ENCODE measurements around the gene TRAPPC12.
"Not testable (repeated sequence)": the region's sequence is repeated elsewhere in the genome, so short reads cannot be mapped to it uniquely, and the experiment has no call there.

TRAPPC12 gene

DNA sequence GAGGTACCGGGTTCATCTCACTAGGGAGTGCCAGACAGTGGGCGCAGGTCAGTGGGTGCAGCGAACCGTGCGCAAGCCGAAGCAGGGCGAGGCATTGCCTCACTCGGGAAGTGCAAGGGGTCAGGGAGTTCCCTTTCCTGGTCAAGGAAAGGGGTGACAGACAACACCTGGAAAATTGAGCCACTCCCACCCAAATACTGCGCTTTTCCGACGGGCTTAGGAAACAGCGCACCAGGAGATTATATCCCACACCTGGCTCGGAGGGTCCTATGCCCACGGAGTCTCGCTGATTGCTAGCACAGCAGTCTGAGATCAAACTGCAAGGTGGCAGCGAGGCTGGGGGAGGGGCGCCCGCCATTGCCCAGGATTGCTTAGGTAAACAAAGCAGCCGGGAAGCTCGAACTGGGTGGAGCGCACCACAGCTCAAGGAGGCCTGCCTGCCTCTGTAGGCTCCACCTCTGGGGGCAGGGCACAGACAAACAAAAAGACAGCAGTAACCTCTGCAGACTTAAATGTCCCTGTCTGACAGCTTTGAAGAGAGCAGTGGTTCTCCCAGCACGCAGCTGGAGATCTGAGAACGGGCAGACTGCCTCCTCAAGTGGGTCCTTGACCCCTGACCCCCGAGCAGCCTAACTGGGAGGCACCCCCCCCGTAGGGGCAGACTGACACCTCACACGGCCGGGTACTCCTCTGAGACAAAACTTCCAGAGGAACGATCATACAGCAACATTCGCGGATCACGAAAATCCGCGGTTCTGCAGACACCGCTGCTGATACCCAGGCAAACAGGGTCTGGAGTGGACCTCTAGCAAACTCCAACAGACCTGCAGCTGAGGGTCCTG, 9.9 kb upstream of the TRAPPC12 start:
- DNase-seq = not testable (repeated sequence)

DNA sequence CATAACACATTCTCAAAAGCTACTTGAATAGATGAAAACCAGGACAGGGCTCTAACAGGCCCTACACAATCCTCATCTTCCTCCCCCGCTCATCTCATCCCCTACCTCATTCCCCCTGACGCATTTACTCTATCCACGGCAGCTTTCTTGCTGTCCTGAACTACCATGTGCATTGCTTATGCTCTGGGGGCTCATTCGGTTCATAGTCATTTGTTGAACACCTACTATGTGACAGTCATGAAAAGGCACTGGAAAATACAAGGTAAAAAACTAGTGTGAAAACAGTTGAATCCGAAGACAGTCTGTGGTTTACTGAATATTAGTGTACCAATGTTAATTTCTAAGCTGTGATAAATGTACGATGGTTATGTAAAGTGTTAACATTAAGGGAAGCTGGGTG, 2.7 kb upstream of the TRAPPC12 start:
- DNase-seq = no peak

DNA sequence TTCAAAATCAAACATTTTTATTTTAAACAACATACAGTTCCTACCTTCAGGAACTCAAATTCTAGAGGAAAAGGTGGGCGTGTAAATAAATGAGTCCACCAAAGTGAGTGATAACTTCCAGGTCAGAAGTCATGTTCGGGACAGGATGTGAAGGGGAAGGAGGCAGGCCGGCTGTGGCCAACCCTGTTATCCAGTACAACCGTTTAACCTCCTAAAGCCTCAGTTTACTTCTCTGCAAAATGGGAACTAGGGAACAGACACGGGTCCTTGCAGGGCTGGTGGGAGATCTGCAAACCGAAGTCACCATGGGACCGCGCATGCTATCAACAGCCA, 2.2 kb upstream of the TRAPPC12 start:
- DNase-seq = peak in 1 of 2 donors; percentile 46

DNA sequence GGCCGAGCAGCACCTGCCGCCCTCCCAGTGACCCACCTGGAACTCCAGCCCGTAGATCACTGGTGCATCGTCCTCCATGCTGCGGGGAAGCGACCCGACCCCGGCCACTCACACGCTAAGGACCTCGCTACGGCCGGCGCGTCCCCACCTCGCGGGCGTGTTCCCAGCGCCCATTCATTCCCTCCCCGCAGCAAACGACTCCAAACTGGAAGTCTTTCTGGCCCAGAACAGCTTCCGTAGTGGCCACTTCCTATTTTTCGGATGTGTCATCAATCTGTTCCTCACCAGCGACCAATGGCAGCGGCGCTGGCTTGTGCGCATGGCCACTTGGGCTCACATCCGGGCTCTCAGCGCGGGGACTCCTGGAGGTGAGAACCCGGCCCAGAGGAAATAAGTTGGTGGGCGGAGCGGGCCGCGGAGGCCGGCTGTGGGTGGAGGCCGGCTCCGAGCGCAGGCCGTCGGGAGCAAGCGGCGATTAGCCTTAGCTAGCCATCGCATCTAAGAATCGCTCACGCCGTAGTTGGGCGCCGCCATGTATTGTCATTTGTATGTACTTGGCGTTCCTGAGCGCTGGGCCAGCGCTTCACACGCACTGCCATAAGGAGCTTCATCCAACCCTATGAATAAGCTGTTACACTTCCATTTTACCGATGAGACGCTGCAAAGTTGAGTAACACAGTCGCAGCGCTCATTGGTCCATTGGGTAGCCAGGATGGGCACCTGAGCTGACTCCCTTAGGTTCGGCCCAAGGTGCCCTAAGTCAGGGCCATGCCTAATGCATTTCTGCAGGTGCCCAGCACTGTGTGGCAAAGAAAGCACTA, 1.7 kb upstream of the TRAPPC12 start, which contains the start of gene EIPR1:
EIPR1 (minus strand) TSS at position 207 of the 821 bp plus-strand sequence; CDS start at position 78, 129 bp downstream.
- DNase-seq = peak; percentile 93 to 95

DNA sequence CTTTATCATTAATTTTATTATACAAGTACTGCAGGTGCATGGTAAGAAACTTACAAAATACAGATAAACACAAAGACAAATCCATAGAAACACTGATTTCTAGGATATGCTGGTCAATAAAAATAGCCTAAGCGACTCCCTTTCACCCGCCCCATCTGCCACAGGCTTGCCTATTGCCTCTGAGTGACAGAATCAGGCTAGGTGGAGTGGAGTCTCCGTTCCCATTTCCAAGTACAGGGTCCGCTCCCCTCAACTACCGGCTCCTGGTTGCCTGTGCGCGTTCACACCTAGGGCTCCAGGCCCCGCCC, 201 bp upstream of the TRAPPC12 start:
- DNase-seq = no peak

DNA sequence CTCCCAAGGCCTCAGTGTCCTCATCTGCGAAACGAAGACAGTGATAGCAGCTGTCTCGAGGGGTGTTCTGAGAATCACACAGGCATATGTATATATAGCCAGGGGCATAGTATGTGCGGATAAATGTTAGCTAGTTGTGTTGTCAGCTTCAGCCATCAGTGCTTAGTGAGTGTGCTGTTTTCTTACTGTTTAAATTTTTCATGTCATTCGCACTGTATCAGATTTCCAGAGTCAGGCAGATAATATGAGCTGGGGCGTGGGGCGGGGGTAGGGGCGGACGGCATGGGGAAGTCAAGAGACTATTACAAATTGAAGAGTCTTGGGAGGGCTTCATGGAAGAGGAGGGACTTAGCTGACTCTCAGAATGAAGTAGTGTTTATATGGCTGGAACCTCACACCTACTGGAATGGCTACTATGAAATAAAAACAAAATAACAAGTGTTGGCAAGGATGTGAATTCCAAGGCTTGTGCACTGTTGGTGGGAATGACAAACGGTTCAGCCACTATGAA, 7.0 kb downstream of the TRAPPC12 start:
- no peak for DNase-seq

DNA sequence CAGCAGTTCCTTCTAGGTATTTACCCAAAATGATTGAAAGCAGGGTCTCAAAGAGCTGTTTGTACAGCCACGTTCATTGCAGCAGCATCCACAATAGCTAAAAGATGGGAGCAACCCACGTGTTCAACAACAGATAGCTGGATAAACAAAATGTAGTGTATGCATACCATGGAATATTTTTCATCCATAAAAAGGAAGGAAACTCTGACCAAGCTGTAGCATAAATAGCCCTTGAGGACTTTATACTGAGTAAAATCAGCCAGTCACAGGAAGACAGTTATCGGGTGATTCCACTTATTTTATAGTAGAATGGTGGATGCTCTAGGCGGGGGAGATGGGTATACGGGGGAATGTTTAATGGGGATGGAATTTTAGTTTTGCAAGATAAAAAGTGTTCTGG, 7.5 kb downstream of the TRAPPC12 start:
- DNase-seq = no peak

DNA sequence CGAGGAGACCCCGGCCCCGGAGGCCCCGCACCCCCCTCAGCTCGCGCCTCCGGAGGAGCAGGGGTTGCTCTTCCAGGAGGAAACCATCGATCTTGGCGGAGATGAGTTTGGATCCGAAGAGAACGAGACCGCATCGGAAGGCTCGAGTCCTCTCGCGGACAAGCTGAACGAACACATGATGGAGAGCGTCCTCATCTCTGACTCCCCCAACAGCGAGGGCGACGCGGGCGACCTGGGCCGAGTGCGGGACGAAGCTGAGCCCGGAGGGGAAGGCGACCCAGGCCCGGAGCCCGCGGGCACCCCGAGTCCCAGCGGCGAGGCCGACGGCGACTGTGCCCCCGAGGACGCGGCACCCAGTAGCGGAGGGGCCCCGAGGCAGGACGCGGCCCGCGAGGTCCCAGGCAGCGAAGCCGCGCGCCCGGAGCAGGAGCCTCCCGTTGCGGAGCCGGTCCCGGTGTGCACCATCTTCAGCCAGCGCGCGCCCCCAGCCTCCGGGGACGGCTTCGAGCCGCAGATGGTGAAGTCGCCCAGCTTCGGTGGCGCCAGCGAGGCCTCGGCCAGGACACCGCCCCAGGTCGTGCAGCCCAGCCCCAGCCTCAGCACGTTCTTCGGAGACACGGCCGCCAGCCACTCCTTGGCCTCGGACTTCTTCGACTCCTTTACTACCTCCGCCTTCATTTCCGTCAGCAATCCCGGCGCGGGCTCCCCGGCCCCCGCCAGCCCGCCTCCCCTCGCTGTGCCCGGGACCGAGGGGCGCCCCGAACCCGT, 8.3 kb downstream of the TRAPPC12 start:
- no peak for DNase-seq

DNA sequence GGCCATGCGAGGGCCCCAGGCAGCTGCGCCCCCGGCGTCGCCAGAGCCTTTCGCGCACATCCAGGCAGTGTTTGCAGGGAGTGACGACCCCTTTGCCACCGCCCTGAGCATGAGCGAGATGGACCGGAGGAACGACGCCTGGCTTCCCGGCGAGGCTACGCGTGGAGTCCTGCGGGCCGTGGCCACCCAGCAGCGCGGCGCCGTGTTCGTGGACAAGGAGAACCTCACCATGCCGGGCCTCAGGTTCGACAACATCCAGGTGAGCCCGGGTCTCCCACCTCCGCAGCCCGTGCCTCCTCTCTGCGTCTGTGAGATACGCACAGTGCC, 8.9 kb downstream of the TRAPPC12 start:
- no peak for DNase-seq

DNA sequence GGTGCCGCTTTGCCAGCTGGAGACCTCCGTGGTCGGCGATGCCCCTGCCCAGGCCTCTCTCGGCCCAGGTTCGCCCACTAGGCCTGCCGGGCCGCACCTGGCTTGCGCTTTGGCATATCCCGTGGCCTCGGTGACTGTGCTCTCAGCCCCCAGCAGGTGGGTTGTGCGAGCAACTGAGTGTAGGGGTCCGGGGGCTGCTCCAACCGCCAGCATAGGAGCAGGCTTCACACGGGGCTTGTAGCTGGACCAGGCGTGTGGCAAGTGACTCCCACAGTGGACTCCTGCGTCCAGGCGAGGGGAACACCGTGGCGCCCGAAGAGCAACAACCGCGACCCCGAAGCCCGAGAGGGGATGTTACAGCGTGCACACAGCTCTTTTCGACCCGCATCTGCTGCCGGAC, 9.7 kb downstream of the TRAPPC12 start:
- no peak for DNase-seq

DNA sequence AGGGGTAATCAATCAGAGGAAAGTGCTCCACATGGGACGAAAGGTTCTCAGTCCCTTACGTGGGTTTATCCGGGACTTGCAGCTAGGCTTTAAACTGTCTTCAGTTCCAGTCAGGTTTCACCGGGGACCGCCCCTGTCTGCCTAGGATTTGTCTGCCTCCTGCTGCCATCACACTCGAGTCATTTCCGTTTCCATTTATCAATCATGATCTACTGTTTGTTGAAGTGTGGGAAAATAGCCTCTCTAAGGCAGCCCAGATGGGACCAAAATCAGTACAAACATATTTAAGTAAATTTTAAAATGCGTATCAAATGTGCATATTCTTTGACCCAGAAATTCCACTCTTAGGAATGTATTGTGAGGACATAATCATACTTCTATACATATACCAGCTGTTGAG, 10.5 kb downstream of the TRAPPC12 start:
- DNase-seq = no peak

DNA sequence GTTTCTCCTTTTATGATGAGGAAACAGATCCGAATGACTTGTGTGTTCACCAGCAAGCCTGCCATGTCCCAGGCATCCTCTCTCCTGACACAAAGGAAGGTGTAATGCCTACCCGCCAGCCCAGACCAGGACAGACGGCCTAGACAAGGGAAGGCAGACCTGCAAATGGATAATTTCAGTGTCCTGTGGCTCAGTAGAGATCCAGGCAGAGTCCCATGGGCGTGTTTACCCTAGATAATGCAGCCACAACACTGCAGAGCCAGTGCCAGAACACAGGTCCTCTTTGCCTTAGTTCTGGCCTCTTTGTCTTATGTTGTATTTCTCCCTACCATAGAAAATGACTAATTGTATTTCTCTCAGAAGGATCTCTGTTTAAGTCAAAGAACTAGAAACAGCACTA, 12.7 kb downstream of the TRAPPC12 start:
- DNase-seq = no peak

DNA sequence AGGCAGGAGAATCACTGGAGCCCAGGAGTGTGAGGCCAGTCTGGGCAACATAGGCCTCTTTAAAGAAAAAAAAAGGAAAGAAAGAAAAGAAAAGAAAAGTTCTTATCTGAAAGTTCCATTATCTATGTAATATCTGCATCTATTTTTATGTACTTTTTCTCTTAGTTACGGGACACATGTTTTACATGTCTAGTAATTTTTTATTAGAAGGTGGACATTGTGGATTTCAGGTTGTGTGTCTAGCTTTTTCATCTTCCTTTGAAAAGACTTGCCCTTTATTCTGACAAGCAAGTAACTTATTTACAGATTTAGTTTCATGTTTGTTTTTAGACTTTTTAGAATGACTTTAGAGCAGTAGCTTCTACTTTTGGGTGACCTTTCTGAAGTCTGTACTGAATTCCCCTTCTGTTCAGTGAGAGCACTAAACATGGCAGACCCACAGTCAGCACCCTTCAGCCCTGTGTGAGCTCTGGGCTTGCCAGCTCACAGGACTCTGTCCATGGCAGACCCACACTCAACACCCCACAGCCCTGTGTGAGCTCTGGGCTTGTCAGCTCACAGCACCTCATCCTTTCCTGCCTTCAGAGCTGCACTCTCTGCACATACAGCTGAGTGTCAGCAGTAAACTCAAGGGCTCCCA, 17.5 kb downstream of the TRAPPC12 start:
- no peak for DNase-seq

DNA sequence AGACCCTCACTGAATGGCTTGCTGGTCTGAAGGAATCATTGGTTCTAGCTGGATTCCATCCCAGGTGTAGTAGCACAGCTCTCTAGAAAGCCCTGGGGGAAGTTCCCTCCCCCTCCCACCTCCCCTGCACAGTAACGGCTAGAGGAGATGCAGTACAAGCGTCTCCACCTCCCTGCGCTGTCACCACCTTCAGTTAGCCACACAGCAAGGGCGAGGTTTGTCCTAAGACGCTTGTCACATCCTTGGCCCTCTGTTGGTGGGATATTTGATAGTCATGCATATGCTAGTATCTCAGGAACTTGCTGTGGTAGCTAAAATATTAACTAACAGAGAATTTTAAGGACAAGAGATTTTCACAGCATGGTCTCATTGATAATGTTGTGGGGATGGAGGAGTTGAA, 19.4 kb downstream of the TRAPPC12 start:
- no peak for DNase-seq

DNA sequence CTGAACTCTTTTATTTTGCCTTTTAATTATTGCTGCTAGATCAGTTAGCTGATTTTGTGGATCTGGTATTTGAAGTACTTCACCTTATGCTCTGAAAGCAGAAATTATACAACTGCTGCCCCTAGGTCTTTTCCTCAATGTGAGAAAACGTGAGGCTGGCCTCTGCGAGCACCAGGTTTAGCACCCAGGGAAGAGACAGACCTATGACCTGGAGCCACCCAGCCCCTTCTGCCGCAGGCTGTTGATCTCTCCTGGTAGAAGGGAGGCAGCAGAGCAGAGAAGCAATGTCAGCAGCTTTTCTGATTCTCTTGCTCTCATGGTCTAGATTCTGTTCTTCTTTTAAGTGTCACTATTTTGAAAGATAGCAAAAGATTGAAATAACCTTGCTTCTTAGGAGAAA, 19.9 kb downstream of the TRAPPC12 start:
- DNase-seq = no peak

DNA sequence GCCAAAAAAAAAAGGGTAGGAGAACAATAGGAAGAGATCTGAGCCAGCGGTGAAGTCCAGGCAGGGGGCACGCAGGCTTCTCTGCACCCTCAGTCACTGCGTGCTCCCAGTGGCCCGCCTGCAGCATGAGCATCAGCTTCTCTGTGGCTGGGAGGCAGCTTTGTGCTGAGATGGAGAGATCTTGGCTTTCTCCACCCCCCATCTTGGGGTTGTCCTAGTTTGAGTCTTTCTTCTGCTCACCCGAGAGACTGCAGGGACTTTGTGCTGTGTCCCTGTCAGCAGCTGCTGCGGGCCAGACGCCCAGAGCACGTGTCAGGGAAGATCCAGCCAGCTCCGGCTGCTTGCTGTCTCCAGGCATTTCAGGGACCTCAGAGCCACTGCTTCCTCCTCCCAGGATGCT, 20.3 kb downstream of the TRAPPC12 start:
- no peak for DNase-seq

DNA sequence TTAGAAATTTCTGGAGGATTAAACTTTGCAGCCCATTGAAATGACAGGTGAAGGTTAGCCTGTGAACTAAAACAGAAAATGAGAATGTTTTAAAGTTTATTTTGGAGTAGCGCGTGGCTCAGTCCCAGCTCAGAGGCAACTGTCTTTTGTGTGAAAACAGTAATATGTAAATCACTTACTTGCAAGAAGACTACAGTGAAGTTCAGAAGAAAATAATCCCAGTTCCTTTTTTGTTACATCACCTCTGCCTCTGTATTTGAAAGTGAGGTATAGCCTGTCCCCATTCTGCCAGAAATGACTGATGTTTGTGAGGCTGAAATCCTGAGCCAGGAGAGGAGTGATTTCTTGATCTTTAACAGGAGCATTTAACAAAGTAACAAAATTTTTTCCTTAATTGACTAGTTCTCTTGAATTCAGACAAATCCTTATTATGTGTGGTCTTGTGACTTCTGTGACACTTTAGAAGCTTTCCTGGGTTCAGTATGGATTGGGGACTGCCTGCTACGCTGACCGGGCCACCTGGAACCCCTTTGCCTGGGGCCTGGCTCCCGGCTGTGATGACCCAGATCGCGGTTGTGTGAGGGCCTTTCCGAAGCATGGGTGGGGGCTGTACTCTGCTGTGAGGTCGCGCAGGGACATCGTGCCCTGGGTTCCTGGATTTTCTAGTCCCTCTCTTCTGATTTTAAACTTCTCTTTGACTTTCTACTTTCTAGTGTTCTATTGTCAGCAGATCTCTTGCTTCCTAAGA, 24.3 kb downstream of the TRAPPC12 start:
- no peak for DNase-seq

DNA sequence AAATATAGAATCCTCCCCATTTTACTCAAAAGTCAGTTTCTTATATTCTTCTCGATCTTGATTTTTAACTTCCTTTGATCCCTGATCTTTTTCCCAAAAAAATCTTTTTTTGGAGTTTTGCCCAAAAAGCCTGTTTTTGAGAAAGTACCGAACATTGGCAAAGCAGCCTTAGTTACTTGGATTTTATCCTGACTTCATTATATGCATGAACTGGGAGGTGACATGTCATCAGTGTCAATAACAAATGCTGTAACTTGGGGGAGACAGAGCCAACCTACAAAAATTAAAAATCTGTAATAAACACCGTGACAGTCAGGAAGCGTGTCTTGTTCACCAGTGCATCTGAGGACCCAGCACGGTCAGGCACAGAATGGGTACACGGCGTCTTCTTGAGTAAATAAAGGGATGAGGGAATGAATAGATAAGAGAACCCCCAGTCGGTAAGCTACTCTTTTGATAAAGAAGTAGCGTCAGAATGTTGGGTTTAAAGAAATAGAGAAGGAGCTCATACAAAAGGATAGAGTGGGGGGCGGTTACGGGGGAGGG, 24.9 kb downstream of the TRAPPC12 start:
- DNase-seq = no peak

DNA sequence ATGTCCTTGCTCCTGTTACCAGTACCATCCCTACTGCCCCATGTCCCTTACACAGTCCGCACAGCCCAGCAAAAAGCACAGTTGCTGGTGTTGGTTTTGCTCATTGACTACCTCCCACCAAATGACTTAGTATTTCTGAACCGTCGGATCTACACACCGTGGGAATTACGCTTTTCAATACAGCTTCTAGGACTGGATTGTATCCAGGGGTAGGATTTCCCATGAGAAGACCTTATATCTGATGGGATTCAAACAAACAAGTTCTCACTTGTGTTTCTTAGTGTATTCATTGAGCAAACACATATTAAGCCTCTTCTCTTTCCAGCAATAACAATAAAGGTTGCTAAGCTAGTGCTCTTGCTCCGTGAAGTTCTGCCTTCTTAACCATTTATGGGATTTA, 25.8 kb downstream of the TRAPPC12 start:
- DNase-seq = no peak

DNA sequence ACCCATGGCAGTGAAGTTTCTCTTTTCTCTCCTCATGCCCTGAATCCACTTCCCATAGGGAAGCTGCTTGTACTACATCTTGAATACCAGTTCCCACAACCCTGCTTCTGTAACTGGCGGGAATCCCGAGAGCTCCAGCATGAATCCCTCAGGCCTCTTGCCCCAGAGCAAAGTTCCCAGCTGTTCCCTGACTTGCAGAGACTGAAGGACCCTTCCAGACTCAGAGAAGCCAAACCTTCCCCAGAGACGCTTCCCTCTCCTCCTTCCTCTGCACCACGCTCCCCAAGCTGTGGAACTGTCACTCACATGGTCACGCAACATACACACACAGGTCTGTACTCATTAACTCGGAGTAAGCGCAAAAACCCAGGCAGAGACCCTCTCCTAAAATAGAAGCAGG, 26.4 kb downstream of the TRAPPC12 start:
- DNase-seq = no peak

DNA sequence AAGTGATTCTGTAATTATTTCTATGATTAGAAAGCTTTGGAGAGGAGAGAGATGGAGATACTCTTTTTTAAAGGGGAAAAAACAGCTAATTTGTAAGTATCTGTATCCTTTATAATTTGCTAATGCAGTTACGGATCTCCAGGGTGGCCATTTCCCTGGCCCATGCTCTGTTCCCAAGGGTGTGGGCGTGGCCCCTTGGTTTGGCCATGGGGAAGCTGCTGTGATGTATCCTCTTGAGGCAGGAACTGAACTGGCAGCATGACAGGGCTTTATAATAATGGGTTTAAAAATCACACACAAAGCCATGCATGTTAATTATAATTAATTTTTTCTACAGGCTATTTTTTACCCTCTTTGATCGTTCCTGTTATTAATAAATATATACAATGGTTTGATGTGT, 27.0 kb downstream of the TRAPPC12 start:
- no peak for DNase-seq

DNA sequence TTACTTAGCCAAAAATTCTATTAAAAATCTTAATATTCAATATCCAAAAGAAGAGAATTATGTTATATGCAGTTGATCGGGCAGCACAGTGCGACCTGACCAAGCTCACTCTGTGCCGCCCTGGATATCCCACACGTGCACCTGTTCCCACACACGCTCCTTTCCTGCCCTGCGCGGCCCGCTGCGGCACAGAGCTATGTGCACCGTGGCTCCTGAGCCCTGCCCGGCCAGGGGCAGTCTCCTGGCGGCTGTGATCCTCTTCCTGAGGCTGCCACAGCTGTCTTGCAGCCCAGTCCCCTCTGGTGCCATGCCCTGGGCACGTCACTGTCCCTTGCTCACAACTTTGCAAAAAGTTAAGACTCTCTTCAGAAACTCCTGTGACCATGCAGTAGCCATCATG, 29.3 kb downstream of the TRAPPC12 start:
- DNase-seq = no peak

Measured in stimulated activated CD4-positive, alpha-beta T cell treated with anti-CD3 and anti-CD28 coated beads, Interleukin-2, amount 100 ng/mL, for 24 hours (primary cell).